Measurements from ENCODE around the gene IGFBP1. TPM values are rescaled to one million over a fixed set of nuclear protein-coding genes. Genes with fewer than 3 reads are reported as not detected.

The IGFBP1 gene
- total RNA-seq, 2 donors from 2014 or later = not detected

DNA sequence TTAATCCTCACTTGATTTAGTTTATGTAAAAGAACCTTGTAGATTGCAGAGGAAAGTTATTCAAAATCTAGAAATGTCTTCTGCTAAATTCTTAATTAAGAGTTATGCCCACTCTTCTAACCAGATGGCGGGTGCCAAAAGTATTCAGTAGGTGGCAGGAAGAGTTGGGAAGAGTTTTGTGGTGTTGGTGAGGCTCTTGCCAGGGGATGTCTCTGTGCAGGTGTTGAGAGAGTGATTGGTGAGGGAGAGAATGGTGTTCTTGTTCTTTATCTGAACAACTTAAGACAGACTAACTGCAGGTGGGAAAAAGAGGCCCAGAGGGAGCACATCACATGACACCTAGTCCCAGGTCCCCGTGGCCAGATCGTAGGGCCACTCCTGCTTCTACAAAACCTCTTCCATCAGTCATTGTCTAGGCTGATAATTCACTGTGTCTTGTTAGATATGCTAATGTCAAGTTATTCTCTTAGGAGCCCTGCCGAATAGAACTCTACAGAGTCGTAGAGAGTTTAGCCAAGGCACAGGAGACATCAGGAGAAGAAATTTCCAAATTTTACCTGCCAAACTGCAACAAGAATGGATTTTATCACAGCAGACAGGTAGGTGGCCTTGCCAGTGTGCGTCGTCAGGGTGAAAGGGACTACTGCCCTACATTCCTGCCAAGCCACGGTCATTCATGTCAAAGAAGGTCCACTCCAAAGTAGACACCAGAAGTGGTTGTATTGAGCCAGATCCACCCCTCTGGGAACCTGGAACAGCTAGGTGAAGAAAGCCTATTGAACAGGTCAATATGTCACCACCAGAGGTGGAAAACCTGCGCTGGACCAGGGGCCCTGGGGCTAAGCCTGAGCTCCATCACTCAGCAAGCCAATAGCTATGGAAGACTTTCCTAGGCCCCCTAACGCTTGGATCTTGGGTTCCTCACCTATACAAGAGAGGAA lies 3.4 kb downstream of the IGFBP1 start:
- intact Hi-C loops (cut with DNase I) = no loop called here
- H3K4me3 ChIP-seq = no peak overlapping the region
- TF ChIP-seq, protein P1, sequence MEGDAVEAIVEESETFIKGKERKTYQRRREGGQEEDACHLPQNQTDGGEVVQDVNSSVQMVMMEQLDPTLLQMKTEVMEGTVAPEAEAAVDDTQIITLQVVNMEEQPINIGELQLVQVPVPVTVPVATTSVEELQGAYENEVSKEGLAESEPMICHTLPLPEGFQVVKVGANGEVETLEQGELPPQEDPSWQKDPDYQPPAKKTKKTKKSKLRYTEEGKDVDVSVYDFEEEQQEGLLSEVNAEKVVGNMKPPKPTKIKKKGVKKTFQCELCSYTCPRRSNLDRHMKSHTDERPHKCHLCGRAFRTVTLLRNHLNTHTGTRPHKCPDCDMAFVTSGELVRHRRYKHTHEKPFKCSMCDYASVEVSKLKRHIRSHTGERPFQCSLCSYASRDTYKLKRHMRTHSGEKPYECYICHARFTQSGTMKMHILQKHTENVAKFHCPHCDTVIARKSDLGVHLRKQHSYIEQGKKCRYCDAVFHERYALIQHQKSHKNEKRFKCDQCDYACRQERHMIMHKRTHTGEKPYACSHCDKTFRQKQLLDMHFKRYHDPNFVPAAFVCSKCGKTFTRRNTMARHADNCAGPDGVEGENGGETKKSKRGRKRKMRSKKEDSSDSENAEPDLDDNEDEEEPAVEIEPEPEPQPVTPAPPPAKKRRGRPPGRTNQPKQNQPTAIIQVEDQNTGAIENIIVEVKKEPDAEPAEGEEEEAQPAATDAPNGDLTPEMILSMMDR (IDR thresholded peaks at IDR 0.05) = no peak
- TF ChIP-seq POLR2A (IDR thresholded peaks at IDR 0.05) = no peak
- no peak for TF ChIP-seq POLR2AphosphoS5 (IDR thresholded peaks at IDR 0.05)
- 86% methylated on average over 10 of the region's 10 CpGs for WGBS
- no peaks in the 10 kb centered on the region for H3K36me3 ChIP-seq
- peaks cover 4% of the 10 kb centered on the region for H3K4me1 ChIP-seq (replicated peaks)
- H3K27me3 ChIP-seq (replicated peaks; ENCODE audit: insufficient read depth) = peaks cover 2% of the 10 kb centered on the region
- no peak for DNase-seq (ENCODE audit: low spot score)
- no peak overlapping the region for H3K27ac ChIP-seq
- H3K9me3 ChIP-seq = no peaks in the 10 kb centered on the region

DNA sequence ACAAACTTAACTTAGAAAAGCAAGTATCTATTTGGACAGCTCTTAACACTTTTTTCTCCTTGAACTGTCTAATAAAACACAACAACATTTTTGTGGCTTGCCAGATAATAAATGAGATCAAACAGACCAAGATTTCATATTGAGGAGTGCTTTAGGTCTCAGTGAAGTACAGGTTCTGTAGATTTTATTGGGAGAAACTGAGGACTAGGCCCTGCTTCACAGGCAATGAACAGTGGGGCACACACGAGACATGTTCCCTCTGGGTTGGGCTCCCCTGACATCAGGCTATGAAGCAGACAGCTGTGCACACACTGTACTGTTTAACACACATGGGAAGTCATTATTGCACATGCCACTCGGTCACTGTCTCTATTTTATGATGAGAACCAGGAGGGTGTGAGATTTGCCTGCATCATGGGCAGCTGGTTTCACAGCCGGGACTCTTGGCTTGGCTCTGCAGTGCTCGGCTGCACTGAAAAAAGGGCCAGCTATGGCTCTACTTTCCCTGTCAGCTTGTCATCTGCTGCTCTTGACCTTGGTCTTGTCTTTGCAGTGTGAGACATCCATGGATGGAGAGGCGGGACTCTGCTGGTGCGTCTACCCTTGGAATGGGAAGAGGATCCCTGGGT lies 4.2 kb downstream of the IGFBP1 start:
- intact Hi-C loops (cut with DNase I) = no loop called here
- TF ChIP-seq POLR2A (IDR thresholded peaks at IDR 0.05) (no peak), POLR2AphosphoS5 (IDR thresholded peaks at IDR 0.05) (no peak)
- TF ChIP-seq, protein P1 (IDR thresholded peaks at IDR 0.05) = no peak

DNA sequence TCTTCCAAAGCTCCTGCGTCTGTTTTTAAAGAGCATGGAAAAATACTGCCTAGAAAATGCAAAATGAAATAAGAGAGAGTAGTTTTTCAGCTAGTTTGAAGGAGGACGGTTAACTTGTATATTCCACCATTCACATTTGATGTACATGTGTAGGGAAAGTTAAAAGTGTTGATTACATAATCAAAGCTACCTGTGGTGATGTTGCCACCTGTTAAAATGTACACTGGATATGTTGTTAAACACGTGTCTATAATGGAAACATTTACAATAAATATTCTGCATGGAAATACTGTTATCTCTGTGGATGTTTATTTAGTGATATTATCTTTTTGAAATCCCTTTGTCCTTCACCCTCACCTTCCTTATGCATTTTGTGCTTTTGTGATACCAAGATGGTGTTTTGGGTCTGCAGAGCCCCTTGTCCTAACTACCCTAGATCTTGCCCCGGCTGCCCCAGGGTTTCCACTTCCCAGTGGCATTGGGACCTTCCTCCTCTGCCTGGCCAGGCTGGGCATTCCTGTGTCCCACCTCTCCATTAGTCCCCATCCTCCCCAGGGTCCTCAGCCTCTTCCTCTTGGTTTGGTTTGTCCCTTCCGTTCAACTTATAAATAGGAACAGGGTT lies 5.2 kb downstream of the IGFBP1 start:
- Histone ChIP-seq H3K4me1 (replicated peaks) (peaks cover 2% of the 10 kb centered on the region), H3K4me3 (no peak overlapping the region), H3K9me3 (no peaks in the 10 kb centered on the region), H3K27me3 (replicated peaks; ENCODE audit: insufficient read depth) (no peaks in the 10 kb centered on the region), H3K27ac (no peak overlapping the region), H3K36me3 (no peaks in the 10 kb centered on the region)
- no peak for DNase-seq (ENCODE audit: low spot score)
- 65% methylated on average over 5 of the region's 5 CpGs for WGBS
- intact Hi-C loops (cut with DNase I) = no loop called here
- TF ChIP-seq POLR2AphosphoS5 (IDR thresholded peaks at IDR 0.05) (no peak), POLR2A (IDR thresholded peaks at IDR 0.05) (no peak)
- TF ChIP-seq, protein P1 (IDR thresholded peaks at IDR 0.05) = no peak

More for the DNA sequence above, 4.2 kb downstream of the IGFBP1 start:
- H3K9me3 ChIP-seq = no peaks in the 10 kb centered on the region
- H3K4me3 ChIP-seq = no peak overlapping the region
- WGBS = 84% methylated on average over 6 of the region's 6 CpGs
- no peaks in the 10 kb centered on the region for H3K36me3 ChIP-seq
- no peak for DNase-seq (ENCODE audit: low spot score)
- H3K27ac ChIP-seq = no peak overlapping the region
- H3K27me3 ChIP-seq (replicated peaks; ENCODE audit: insufficient read depth) = no peaks in the 10 kb centered on the region
- peaks cover 4% of the 10 kb centered on the region for H3K4me1 ChIP-seq (replicated peaks)

DNA sequence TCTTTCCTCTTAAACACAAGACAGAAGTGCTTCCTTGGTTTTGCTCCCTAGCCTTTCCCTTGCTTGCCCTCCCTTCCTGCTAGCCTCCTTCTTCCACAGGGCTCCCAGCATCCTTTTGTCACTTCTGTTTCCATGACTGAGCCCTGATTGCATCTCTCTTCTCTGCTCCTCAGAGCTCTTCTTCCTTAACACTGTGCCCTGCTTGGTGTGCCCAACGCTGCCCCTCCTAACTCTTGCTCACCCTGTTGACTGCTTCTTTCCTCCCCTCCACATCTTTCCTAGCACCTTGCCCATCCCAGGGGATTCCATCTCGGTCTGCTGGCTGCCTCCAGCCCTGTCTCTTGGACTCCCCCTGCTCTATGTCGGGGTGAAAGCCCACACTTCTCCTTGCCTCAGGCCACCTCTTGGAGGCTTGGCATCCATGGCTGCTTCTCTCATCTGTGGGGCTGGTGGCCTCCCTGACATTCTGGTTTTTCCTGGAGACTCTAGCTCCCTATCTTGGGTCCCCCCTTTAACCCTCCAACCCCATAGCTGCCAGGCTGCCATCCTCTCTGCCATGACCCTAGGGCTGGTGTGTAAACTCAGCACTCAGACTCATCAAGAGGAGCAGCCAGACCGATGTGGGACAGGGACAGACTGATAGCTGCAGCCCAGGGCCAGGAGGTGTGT lies 5.8 kb downstream of the IGFBP1 start:
- DNase-seq (ENCODE audit: low spot score) = no peak
- TF ChIP-seq, protein P1 (IDR thresholded peaks at IDR 0.05) = no peak
- TF ChIP-seq POLR2A (IDR thresholded peaks at IDR 0.05) (no peak), POLR2AphosphoS5 (IDR thresholded peaks at IDR 0.05) (no peak)
- no peak overlapping the region for H3K4me3 ChIP-seq
- no peaks in the 10 kb centered on the region for H3K27me3 ChIP-seq (replicated peaks; ENCODE audit: insufficient read depth)
- 72% methylated on average over 4 of the region's 4 CpGs for WGBS
- H3K4me1 ChIP-seq (replicated peaks) = no peaks in the 10 kb centered on the region
- intact Hi-C loops (cut with DNase I) = no loop called here
- H3K9me3 ChIP-seq = no peaks in the 10 kb centered on the region
- no peaks in the 10 kb centered on the region for H3K36me3 ChIP-seq
- H3K27ac ChIP-seq = no peak overlapping the region

Measured in prostate gland (tissue), 2 donors.